MM.1S (cell line): ENCODE results near the gene BICC1.

Experiments
- EZH2 ChIP-seq: fragments of 300-600 bp; sonication (generic); optimal IDR thresholded peaks from 2 replicates; pipeline ENCODE3; 2017; ENCODE audit warnings: low read depth, mild to moderate bottlenecking, antibody characterized with exemption, low read length, mixed read lengths
- EZH2phosphoT487 ChIP-seq: fragments of 300-600 bp; sonication (generic); IDR thresholded peaks from 2 replicates; pipeline ENCODE4 v1.6.1; 2018; ENCODE audit warnings: antibody characterized with exemption, low read length
- TF ChIP-seq, protein P1 (sequence below): fragments of 300-600 bp; sonication (generic); IDR thresholded peaks from 2 replicates; pipeline ENCODE4 v1.5.1; 2016; ENCODE audit warnings: antibody characterized with exemption, low read length, mixed read lengths

DNA sequence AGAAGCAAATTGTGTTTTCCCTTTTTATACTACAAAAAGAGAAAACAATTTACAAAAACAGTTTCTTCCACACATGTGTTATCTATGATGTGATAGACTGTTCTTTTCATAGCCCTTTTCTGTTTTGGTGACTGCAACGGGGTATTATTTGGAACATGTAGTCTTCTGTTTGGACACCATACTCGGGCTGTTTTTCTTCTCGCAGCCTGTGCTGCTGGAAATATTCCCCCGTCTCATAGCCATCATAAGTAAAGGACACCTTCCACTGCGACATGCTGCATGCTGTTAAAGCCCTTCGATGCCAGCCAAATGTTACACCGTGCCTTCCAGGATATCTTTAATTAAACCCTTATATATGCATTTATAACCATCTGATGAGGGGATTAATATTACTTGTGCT lies 222.4 kb downstream of the BICC1 start:
- TF ChIP-seq, protein P1, sequence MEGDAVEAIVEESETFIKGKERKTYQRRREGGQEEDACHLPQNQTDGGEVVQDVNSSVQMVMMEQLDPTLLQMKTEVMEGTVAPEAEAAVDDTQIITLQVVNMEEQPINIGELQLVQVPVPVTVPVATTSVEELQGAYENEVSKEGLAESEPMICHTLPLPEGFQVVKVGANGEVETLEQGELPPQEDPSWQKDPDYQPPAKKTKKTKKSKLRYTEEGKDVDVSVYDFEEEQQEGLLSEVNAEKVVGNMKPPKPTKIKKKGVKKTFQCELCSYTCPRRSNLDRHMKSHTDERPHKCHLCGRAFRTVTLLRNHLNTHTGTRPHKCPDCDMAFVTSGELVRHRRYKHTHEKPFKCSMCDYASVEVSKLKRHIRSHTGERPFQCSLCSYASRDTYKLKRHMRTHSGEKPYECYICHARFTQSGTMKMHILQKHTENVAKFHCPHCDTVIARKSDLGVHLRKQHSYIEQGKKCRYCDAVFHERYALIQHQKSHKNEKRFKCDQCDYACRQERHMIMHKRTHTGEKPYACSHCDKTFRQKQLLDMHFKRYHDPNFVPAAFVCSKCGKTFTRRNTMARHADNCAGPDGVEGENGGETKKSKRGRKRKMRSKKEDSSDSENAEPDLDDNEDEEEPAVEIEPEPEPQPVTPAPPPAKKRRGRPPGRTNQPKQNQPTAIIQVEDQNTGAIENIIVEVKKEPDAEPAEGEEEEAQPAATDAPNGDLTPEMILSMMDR, result no peak
- no peak for TF ChIP-seq EZH2
- no peak for TF ChIP-seq EZH2phosphoT487
